ENCODE data around the gene MACROD1. TPM values are rescaled to one million over a fixed set of nuclear protein-coding genes. Genes with fewer than 3 reads are reported as not detected.

Gene MACROD1
- total and polyA plus RNA-seq, 2 of the 13 experiments (the other 11 are each of a cell fraction or from before 2014, with no cell fraction given) = 23.1 to 34.5 TPM

- TF ChIP-seq ZNF121 (CRISPR knock-in tag; IDR thresholded peaks at IDR 0.05) (peak; percentile 68; the same call in 1 of the 2 replicates), NR2F6 (IDR thresholded peaks at IDR 0.05) (no peak; the same call in 1 of the 2 replicates), NR2F6 (CRISPR knock-in tag; IDR thresholded peaks at IDR 0.05) (peak; percentile 48; the same call in 1 of the 2 replicates), HNRNPL (IDR thresholded peaks at IDR 0.05; ENCODE audit: low read depth, low read length) (0 out of 2 replicates have a peak, but pooled peaks have one; percentile 2), IRF1 (CRISPR knock-in tag; IDR thresholded peaks at IDR 0.05; ENCODE audit: low read depth) (no peak)
- TF ChIP-seq, protein P1, sequence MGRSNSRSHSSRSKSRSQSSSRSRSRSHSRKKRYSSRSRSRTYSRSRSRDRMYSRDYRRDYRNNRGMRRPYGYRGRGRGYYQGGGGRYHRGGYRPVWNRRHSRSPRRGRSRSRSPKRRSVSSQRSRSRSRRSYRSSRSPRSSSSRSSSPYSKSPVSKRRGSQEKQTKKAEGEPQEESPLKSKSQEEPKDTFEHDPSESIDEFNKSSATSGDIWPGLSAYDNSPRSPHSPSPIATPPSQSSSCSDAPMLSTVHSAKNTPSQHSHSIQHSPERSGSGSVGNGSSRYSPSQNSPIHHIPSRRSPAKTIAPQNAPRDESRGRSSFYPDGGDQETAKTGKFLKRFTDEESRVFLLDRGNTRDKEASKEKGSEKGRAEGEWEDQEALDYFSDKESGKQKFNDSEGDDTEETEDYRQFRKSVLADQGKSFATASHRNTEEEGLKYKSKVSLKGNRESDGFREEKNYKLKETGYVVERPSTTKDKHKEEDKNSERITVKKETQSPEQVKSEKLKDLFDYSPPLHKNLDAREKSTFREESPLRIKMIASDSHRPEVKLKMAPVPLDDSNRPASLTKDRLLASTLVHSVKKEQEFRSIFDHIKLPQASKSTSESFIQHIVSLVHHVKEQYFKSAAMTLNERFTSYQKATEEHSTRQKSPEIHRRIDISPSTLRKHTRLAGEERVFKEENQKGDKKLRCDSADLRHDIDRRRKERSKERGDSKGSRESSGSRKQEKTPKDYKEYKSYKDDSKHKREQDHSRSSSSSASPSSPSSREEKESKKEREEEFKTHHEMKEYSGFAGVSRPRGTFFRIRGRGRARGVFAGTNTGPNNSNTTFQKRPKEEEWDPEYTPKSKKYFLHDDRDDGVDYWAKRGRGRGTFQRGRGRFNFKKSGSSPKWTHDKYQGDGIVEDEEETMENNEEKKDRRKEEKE (IDR thresholded peaks at IDR 0.05) = no peak
- H3K36me3 ChIP-seq (replicated peaks in 1 of 2; ENCODE audit: control insufficient read depth in 1 of 2, insufficient read depth in 2 of 2, low read length in 2 of 2) = no peaks in the 10 kb centered on the region
- ChIA-PET CTCF (ENCODE audit: low intra/inter-chr PET ratio, low total read pairs) (no interaction called here), POLR2A (no interaction called here)
- BruUV-seq (replicated peaks) = no TSS peak
- H3K9me3 ChIP-seq (ENCODE audit: low read length) = no peaks in the 10 kb centered on the region
- in situ Hi-C loops (cut with HindIII; ENCODE audit: extremely low pct_ligation_motif_present, low pct_unique_long_range_greater_than_20kb) (no loop called here), intact Hi-C loops (cut with micrococcal nuclease; ENCODE audit: unreplicated experiment) (no loop called here)
- H3K27ac ChIP-seq (ENCODE audit: extremely low read length, insufficient read depth, low read length) = no peak overlapping the region
- 55% methylated on average over 4 of the region's 4 CpGs for WGBS (ENCODE audit: low lambda C conversion rate)
- ATAC-seq = 0 out of 3 replicates have a peak, but pooled peaks have one; percentile 3
- no peaks in the 10 kb centered on the region for H3K79me2 ChIP-seq (ENCODE audit: insufficient read depth, low read length)
- H3K9ac ChIP-seq (ENCODE audit: insufficient read depth, low read depth, low read length) = no peak overlapping the region
- H3K4me3 ChIP-seq (replicated peaks in 1 of 3; ENCODE audit: insufficient read depth in 1 of 3, low read depth in 2 of 3, low read length in 3 of 3) = no peak overlapping the region
- no peak overlapping the region for H3K4me2 ChIP-seq (ENCODE audit: low read depth, low read length)
- no peak overlapping the region for H2AFZ ChIP-seq (ENCODE audit: low read length)
- peaks cover 25% of the 10 kb centered on the region; the same call in 1 of the 2 replicates for H4K20me1 ChIP-seq (ENCODE audit: insufficient read depth, low read length)
- peaks cover 30% of the 10 kb centered on the region for H3K4me1 ChIP-seq (ENCODE audit: insufficient read depth, low read length)
- FAIRE-seq = no peak
- DNase-seq (ENCODE audit: low spot score) = no peak
- H3K27me3 ChIP-seq (ENCODE audit: control insufficient read depth in 1 of 2, insufficient read depth in 2 of 2, low read length in 2 of 2) = peaks cover 2 to 31% of the 10 kb centered on the region in 2 experiments; a peak in 3 of 5 replicates
These were observed 127.4 kb downstream of the MACROD1 start for GRCh38 chr11:64038500-64038899.

All from HepG2 (cell line).